SK-N-SH (cell line): ENCODE measurements around the gene ZNF518A. TPM values are rescaled to one million over a fixed set of nuclear protein-coding genes. Genes with fewer than 3 reads are reported as not detected.

Source experiments
- CTCF ChIA-PET: fragments of 300-600, 350-600 bp; formaldehyde crosslinking; extraction: SDS; loops from one replicate; lab custom pipeline; 2021; lab: Yijun Ruan, JAX
- POLR2A ChIA-PET: fragments of 350-600 bp; sonication (Branson Sonifier 250); formaldehyde crosslinking; extraction: SDS; loops from one replicate; lab custom pipeline; 2020; ENCODE audit warnings: antibody characterized with exemption, inconsistent platforms; lab: Yijun Ruan, JAX
- DNase-seq: peaks from one replicate; pipeline ENCODE4 v3.0.0; 2012
- H2AFZ ChIP-seq: fragments of 200-600 bp; sonication (generic); 2 replicates; pipeline ENCODE4 v1.8.1; 2016; ENCODE audit warnings: antibody characterized with exemption, mild to moderate bottlenecking, low read depth
- H3F3A ChIP-seq: fragments of 200-600 bp; sonication (generic); replicated peaks from 2 replicates; pipeline ENCODE3; 2016; ENCODE audit warnings: antibody characterized with exemption, mild to moderate bottlenecking; ENCODE audit not compliant: insufficient read depth
- H3K27ac ChIP-seq, 2 experiments: fragments of 200-500 bp in 1 of 2; fragments of 200-600 bp in 1 of 2; sonication (Bioruptor generic) in 1 of 2; sonication (generic), shearing (Covaris generic) in 1 of 2; 2 replicates each; pipeline versions ENCODE4 v1.5.1 to v1.6.1; 2014 to 2016; ENCODE audit warnings: low read depth in 2 of 2, inconsistent platforms in 1 of 2, low read length in 1 of 2, mild to moderate bottlenecking in 1 of 2, mixed read lengths in 1 of 2
- H3K27me3 ChIP-seq: fragments of 200-600 bp; sonication (generic), shearing (Covaris generic); 2 replicates; pipeline ENCODE4 v1.6.1; 2016; ENCODE audit warnings: mixed run types; ENCODE audit not compliant: insufficient read depth
- H3K36me3 ChIP-seq, 2 experiments: fragments of 200-500 bp in 1 of 2; fragments of 200-600 bp in 1 of 2; sonication (Bioruptor generic) in 1 of 2; sonication (generic) in 1 of 2; replicated peaks in 1 of 2; 2 replicates each; pipeline versions ENCODE3 to v1.5.1; 2014 to 2016; ENCODE audit warnings: low read length in 1 of 2, mild to moderate bottlenecking in 1 of 2; ENCODE audit not compliant: insufficient read depth in 2 of 2, control insufficient read depth in 1 of 2
- H3K4me1 ChIP-seq, 2 experiments: fragments of 200-500 bp in 1 of 2; fragments of 200-600 bp in 1 of 2; sonication (Bioruptor generic) in 1 of 2; sonication (generic), shearing (Covaris generic) in 1 of 2; 2 replicates each; pipeline versions ENCODE4 v1.5.1 to v1.6.1; 2014 to 2016; ENCODE audit warnings: low read depth in 1 of 2, low read length in 1 of 2, mixed run types in 1 of 2; ENCODE audit not compliant: insufficient read depth in 2 of 2, control insufficient read depth in 1 of 2
- H3K4me2 ChIP-seq: fragments of 200-600 bp; sonication (generic), shearing (Covaris generic); 2 replicates; pipeline ENCODE4 v1.6.1; 2017; ENCODE audit warnings: mixed run types
- H3K4me3 ChIP-seq, 2 experiments: fragments of 200-500 bp in 1 of 2; fragments of 200-600 bp in 1 of 2; sonication (Bioruptor generic) in 1 of 2; sonication (generic), shearing (Covaris generic) in 1 of 2; 2 replicates each; pipeline versions ENCODE4 v1.5.1 to v1.8.1; 2014 to 2016; ENCODE audit warnings: low read depth in 2 of 2, inconsistent platforms in 1 of 2, low read length in 1 of 2, mild to moderate bottlenecking in 1 of 2, mixed read lengths in 1 of 2, moderate library complexity in 1 of 2
- H3K79me2 ChIP-seq: fragments of 200-600 bp; sonication (generic); 2 replicates; pipeline ENCODE4 v1.8.1; 2017; ENCODE audit warnings: mild to moderate bottlenecking; ENCODE audit not compliant: insufficient read depth
- H3K9ac ChIP-seq: fragments of 200-600 bp; sonication (generic); 2 replicates; pipeline ENCODE4 v1.6.1; 2017; ENCODE audit warnings: mixed run types
- H3K9me2 ChIP-seq: fragments of 200-600 bp; sonication (generic); 2 replicates; pipeline ENCODE4 v1.6.1; 2017; ENCODE audit warnings: mixed run types
- H3K9me3 ChIP-seq: fragments of 200-600 bp; sonication (generic); 2 replicates; pipeline ENCODE4 v1.6.1; 2017; ENCODE audit warnings: mixed run types, mild to moderate bottlenecking, moderate library complexity
- H4K20me1 ChIP-seq: fragments of 200-600 bp; sonication (generic); 2 replicates; pipeline ENCODE4 v1.6.1; 2017; ENCODE audit warnings: mild to moderate bottlenecking, mixed run types; ENCODE audit not compliant: insufficient read depth
- ELF1 ChIP-seq: IDR thresholded peaks from 2 replicates; pipeline ENCODE4 v1.4.0; 2012
- FOSL2 ChIP-seq: IDR thresholded peaks from 2 replicates; pipeline ENCODE4 v1.4.0; 2012; ENCODE audit warnings: low read depth, mild to moderate bottlenecking, moderate library complexity, borderline replicate concordance
- FOXM1 ChIP-seq: IDR thresholded peaks from 2 replicates; pipeline ENCODE4 v1.4.0; 2012; ENCODE audit warnings: low read depth, mild to moderate bottlenecking
- GABPA ChIP-seq: IDR thresholded peaks from 2 replicates; pipeline ENCODE4 v1.4.0; 2012; ENCODE audit warnings: low read depth, mild to moderate bottlenecking
- MXI1 ChIP-seq: IDR thresholded peaks from 2 replicates; pipeline ENCODE4 v1.6.1; 2012; ENCODE audit warnings: mild to moderate bottlenecking, low read depth, low read length, improper control_type of control experiment
- NFIC ChIP-seq: IDR thresholded peaks from 2 replicates; pipeline ENCODE4 v1.4.0; 2012; ENCODE audit warnings: borderline replicate concordance
- POLR2AphosphoS5 ChIP-seq: IDR thresholded peaks from 2 replicates; pipeline ENCODE4 v1.6.1; 2012; ENCODE audit warnings: low read depth, low read length
- RFX5 ChIP-seq: IDR thresholded peaks from 2 replicates; pipeline ENCODE4 v1.6.1; 2012; ENCODE audit warnings: mild to moderate bottlenecking, improper control_type of control experiment, low read length
- SIN3A ChIP-seq: IDR thresholded peaks from 2 replicates; pipeline ENCODE4 v1.6.1; 2012; ENCODE audit warnings: low read depth, mild to moderate bottlenecking, low read length, moderate library complexity, borderline replicate concordance
- TEAD4 ChIP-seq: IDR thresholded peaks from 2 replicates; pipeline ENCODE4 v1.4.0; 2012; ENCODE audit warnings: mild to moderate bottlenecking, borderline replicate concordance; ENCODE audit not compliant: insufficient read depth
- WGBS: methylation state at CpG from one replicate; pipeline ENCODE4 v1.1.6; 2017; ENCODE audit warnings: low lambda C conversion rate; 5-methylcytosine and 5-hydroxymethylcytosine counted together
- polyA plus RNA-seq, 3 experiments: library from polyadenylated mRNA; depleted of rRNA; stranded (reverse); fragments of >200 nt; gene quantifications; 2 replicates each; pipeline ENCODE4 v1.2.3, GENCODE V29; 2012
- TF ChIP-seq, protein P1 (sequence below): IDR thresholded peaks from 2 replicates; pipeline ENCODE4 v1.6.1; 2012; ENCODE audit warnings: mild to moderate bottlenecking, low read depth, low read length, moderate library complexity
- TF ChIP-seq, protein P2 (sequence below): fragments of 150-350 bp; IDR thresholded peaks from 2 replicates; pipeline ENCODE4 v1.6.1; 2016; ENCODE audit warnings: mild to moderate bottlenecking, low read depth, low read length
- TF ChIP-seq, protein P3 (sequence below): fragments of 200-600 bp; sonication (generic); IDR thresholded peaks from 2 replicates; pipeline ENCODE4 v1.6.1; 2017; ENCODE audit warnings: antibody characterized with exemption, mild to moderate bottlenecking, moderate library complexity
- TF ChIP-seq, protein P4 (sequence below): fragments of 150-350 bp; IDR thresholded peaks from 2 replicates; pipeline ENCODE4 v1.6.1; 2017; ENCODE audit warnings: antibody characterized with exemption, low read length, low read depth, borderline replicate concordance

ZNF518A gene
- polyA plus RNA-seq, 1 of the 3 experiments (the other 2 are of a cell fraction): 1.7 TPM

DNA sequence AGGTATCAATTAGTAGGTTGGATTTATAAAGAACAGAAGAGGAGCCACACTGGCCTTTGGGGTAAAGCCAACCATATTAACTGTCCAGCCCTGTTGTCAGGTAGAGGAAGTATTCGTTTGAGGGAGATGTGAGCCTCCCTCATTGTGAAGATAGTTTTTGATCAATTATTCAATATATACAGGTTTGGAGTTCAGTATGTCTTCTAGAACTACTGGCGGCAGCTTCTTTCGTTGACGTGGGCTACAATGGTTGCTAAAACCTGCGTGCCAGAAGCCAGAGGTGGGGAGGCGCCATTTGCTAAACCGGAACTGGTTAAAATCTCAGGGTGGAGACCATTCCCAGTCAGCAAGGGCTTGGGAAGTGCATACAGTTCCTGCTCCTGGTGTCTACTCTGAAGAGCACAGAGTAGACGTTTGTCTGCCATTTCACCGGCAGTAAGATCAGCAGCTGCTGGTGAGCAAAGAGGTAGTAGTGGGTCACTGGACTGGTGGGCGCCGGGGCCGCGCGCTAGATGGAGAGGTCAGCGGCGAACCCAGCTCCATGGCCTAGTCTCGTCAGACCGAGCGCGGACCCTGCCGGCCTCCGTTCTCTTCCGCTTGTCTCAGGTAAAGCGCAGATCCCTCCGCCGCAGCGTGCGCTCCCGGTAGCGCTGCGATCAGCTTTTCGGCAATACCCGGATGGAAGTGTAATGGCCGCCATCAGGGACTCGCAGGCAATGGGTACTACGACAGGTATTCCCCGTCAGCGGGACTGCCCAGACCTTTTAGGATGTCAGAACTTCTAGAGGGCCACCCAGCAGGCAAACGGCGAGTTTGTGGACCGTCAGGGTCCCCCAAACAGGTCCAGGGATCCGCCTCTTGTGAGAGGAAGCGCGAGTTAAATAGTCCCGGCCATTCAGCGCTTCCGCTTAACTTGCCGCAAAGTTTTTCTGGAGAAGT, at the start of gene ZNF518A (continued):
- TF ChIP-seq, protein P1, sequence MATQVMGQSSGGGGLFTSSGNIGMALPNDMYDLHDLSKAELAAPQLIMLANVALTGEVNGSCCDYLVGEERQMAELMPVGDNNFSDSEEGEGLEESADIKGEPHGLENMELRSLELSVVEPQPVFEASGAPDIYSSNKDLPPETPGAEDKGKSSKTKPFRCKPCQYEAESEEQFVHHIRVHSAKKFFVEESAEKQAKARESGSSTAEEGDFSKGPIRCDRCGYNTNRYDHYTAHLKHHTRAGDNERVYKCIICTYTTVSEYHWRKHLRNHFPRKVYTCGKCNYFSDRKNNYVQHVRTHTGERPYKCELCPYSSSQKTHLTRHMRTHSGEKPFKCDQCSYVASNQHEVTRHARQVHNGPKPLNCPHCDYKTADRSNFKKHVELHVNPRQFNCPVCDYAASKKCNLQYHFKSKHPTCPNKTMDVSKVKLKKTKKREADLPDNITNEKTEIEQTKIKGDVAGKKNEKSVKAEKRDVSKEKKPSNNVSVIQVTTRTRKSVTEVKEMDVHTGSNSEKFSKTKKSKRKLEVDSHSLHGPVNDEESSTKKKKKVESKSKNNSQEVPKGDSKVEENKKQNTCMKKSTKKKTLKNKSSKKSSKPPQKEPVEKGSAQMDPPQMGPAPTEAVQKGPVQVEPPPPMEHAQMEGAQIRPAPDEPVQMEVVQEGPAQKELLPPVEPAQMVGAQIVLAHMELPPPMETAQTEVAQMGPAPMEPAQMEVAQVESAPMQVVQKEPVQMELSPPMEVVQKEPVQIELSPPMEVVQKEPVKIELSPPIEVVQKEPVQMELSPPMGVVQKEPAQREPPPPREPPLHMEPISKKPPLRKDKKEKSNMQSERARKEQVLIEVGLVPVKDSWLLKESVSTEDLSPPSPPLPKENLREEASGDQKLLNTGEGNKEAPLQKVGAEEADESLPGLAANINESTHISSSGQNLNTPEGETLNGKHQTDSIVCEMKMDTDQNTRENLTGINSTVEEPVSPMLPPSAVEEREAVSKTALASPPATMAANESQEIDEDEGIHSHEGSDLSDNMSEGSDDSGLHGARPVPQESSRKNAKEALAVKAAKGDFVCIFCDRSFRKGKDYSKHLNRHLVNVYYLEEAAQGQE: no peak

DNA sequence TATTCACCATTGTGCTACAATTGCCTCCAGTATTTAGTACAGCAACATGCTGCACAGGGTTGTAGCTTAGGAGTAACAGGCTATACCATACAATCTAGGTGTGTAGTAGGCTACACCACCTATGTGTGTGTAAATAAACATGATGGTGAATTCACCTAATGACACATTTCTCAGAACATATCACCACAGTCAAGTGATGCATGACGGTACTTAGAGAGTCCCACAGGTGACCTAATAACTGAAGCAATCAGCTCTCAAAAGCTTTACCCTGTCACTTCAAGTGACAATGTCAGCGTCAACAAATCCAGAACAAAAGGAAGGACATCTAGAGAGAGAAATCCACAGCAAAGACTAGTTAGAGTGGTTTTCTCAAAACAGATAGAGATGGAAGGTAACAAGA, 47.9 kb upstream of the ZNF518A start:
- Histone ChIP-seq H2AFZ (no peak overlapping the region), H3K27me3 (no peaks in the 10 kb centered on the region), H3K9me3 (no peaks in the 10 kb centered on the region), H3K36me3 (peaks cover 0 to 2% of the 10 kb centered on the region in 2 experiments), H3K4me1 (no peaks in the 10 kb centered on the region), H3K79me2 (no peaks in the 10 kb centered on the region), H3K4me3 (no peak overlapping the region)
- ChIA-PET POLR2A (no interaction called here), CTCF (interaction anchor here (1.2 kb wide), 1 partner anchor 65 kb away, joined by 3 read pairs; no protein-coding TSS in a partner anchor)
- TF ChIP-seq SIN3A (no peak), ELF1 (no peak), GABPA (no peak), TEAD4 (no peak), POLR2AphosphoS5 (no peak), NFIC (no peak), FOXM1 (no peak), FOSL2 (no peak), MXI1 (no peak), RFX5 (no peak)
- TF ChIP-seq, protein P2, sequence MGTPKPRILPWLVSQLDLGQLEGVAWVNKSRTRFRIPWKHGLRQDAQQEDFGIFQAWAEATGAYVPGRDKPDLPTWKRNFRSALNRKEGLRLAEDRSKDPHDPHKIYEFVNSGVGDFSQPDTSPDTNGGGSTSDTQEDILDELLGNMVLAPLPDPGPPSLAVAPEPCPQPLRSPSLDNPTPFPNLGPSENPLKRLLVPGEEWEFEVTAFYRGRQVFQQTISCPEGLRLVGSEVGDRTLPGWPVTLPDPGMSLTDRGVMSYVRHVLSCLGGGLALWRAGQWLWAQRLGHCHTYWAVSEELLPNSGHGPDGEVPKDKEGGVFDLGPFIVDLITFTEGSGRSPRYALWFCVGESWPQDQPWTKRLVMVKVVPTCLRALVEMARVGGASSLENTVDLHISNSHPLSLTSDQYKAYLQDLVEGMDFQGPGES: no peak
- TF ChIP-seq, protein P3, sequence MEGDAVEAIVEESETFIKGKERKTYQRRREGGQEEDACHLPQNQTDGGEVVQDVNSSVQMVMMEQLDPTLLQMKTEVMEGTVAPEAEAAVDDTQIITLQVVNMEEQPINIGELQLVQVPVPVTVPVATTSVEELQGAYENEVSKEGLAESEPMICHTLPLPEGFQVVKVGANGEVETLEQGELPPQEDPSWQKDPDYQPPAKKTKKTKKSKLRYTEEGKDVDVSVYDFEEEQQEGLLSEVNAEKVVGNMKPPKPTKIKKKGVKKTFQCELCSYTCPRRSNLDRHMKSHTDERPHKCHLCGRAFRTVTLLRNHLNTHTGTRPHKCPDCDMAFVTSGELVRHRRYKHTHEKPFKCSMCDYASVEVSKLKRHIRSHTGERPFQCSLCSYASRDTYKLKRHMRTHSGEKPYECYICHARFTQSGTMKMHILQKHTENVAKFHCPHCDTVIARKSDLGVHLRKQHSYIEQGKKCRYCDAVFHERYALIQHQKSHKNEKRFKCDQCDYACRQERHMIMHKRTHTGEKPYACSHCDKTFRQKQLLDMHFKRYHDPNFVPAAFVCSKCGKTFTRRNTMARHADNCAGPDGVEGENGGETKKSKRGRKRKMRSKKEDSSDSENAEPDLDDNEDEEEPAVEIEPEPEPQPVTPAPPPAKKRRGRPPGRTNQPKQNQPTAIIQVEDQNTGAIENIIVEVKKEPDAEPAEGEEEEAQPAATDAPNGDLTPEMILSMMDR: no peak
- TF ChIP-seq, protein P1: no peak
- TF ChIP-seq, protein P4, sequence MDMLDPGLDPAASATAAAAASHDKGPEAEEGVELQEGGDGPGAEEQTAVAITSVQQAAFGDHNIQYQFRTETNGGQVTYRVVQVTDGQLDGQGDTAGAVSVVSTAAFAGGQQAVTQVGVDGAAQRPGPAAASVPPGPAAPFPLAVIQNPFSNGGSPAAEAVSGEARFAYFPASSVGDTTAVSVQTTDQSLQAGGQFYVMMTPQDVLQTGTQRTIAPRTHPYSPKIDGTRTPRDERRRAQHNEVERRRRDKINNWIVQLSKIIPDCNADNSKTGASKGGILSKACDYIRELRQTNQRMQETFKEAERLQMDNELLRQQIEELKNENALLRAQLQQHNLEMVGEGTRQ: no peak
- TF ChIP-seq, all 33 proteins: peak for 0
- no peak overlapping the region for H3K9ac ChIP-seq
- 95% methylated on average over 2 of the region's 2 CpGs for WGBS
- DNase-seq: no peak
- H3K27ac ChIP-seq: no peak overlapping the region
- H3K4me2 ChIP-seq: no peak overlapping the region
- no peaks in the 10 kb centered on the region for H3K9me2 ChIP-seq
- H4K20me1 ChIP-seq: no peaks in the 10 kb centered on the region
- H3F3A ChIP-seq: no peaks in the 10 kb centered on the region
